ENCODE data around the gene LAMTOR4.

The LAMTOR4 gene

DNA sequence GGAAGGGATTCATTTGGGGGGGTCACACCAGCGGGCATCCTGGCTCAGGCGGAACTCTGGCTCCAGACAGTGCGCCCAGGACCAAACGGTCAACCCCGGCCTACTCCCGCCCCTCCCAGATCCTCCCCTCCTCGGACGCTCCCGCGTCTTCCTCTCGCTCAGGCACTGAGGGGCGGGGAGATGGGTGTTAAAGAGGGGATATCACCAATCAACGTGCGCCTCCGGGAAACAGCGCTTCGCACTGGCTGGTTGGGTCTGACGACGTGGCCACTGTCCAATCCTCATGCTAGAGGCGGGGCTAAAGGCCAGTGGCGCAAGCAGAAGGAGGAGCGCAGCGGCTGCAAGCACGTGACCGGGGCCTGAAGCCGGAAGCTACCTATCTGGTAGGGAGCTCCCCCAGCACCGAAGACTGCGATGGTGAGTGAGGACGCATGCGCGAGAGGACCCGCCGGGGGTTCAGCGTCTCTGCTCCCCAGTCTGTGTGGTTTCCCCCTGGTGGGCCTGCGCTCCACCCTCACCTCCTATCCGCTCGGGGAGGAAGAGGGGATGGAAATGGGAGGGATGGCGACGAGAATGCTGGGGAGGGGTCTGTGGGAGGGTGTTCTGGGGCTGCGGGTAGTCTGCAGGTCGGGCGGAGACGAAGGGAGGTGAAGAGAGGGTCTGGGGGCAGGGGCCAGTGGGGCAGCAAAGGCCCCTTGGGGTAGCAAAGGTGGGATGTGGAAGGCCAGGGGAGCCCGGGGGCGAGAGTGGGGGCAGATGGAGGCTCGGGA is at the start of gene LAMTOR4:
Gene LAMTOR4, plus strand, starts transcription at position 360 of the 770 bp plus-strand sequence. Its CDS starts 55 bp downstream, at position 415.
- peak; percentile 91 to 98 for DNase-seq (ENCODE audit: low read depth in 1 of 2, low spot score in 1 of 2)
- in situ Hi-C loops (cut with HindIII; ENCODE audit: low pct_unique_long_range_greater_than_20kb, low sequenced_read_pairs) = no loop called here
- TF ChIP-seq JUND (IDR thresholded peaks at IDR 0.05; ENCODE audit: low read depth) = no peak

GRCh38 chr7:100099452-100099851 is 49.3 kb upstream of the LAMTOR4 start:
- TF ChIP-seq JUND (IDR thresholded peaks at IDR 0.05; ENCODE audit: low read depth) = no peak
- in situ Hi-C loops (cut with HindIII; ENCODE audit: low pct_unique_long_range_greater_than_20kb, low sequenced_read_pairs) = no loop called here

DNA sequence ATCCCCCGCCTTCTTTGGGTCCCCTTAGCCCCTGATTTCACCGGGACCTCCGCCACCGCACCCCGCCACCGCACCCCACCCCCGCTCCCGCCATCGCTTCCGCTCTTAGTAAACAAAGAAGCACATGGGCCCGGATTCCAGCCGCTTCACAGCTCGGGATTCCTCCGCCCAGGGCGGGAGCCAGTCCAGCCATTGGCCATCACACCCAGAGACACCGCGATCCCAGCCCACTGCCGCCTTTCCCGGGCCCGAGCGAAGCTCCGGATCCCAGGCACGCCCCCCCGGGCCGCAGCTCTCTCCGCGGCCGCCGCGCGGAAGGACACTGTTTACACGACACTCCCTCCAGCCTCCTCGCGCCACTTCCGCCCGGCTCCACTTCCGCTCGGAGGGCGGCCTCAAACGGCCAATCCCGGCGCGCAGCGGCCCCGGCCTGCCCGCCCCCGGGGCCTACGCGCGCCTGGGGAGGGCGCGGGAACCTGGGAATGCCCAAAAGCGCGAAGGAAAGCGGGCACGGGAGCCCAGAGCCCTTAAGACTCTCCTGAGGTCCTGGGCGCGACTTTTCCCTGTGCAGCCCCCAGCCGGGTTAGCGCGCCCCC is 48.2 kb upstream of the LAMTOR4 start:
- DNase-seq (ENCODE audit: low read depth in 1 of 2, low spot score in 1 of 2) = peak; percentile 88 to 96
- in situ Hi-C loops (cut with HindIII; ENCODE audit: low pct_unique_long_range_greater_than_20kb, low sequenced_read_pairs) = no loop called here
- no peak for TF ChIP-seq JUND (IDR thresholded peaks at IDR 0.05; ENCODE audit: low read depth)

More at GRCh38 chr7:100099452-100099851, 49.3 kb upstream of the LAMTOR4 start:
- DNase-seq (ENCODE audit: low read depth in 1 of 2, low spot score in 1 of 2) = no peak

- in situ Hi-C loops (cut with HindIII; ENCODE audit: low pct_unique_long_range_greater_than_20kb, low sequenced_read_pairs) = no loop called here
- peak; percentile 92 to 99 for DNase-seq (ENCODE audit: low read depth in 1 of 2, low spot score in 1 of 2)
- no peak for TF ChIP-seq JUND (IDR thresholded peaks at IDR 0.05; ENCODE audit: low read depth)
Measured at GRCh38 chr7:100101016-100101862, 47.5 kb upstream of the LAMTOR4 start, which contains the start of the genes AP4M1 and MCM7. Gene AP4M1, plus strand, starts transcription at chr7:100101643. Its CDS starts 72 bp downstream, at chr7:100101715. Gene MCM7, minus strand, starts transcription at chr7:100101397. Its CDS starts 103 bp downstream, at chr7:100101294.

- in situ Hi-C loops (cut with HindIII; ENCODE audit: low pct_unique_long_range_greater_than_20kb, low sequenced_read_pairs) = no loop called here
- DNase-seq (ENCODE audit: low read depth in 1 of 2, low spot score in 1 of 2) = no peak
- TF ChIP-seq JUND (IDR thresholded peaks at IDR 0.05; ENCODE audit: low read depth) = no peak
Measured at GRCh38 chr7:100102950-100103840, 45.5 kb upstream of the LAMTOR4 start.

- no peak for DNase-seq (ENCODE audit: low read depth in 1 of 2, low spot score in 1 of 2)
- in situ Hi-C loops (cut with HindIII; ENCODE audit: low pct_unique_long_range_greater_than_20kb, low sequenced_read_pairs) = no loop called here
- TF ChIP-seq JUND (IDR thresholded peaks at IDR 0.05; ENCODE audit: low read depth) = no peak
Measured at GRCh38 chr7:100105534-100105933, 43.2 kb upstream of the LAMTOR4 start.

DNA sequence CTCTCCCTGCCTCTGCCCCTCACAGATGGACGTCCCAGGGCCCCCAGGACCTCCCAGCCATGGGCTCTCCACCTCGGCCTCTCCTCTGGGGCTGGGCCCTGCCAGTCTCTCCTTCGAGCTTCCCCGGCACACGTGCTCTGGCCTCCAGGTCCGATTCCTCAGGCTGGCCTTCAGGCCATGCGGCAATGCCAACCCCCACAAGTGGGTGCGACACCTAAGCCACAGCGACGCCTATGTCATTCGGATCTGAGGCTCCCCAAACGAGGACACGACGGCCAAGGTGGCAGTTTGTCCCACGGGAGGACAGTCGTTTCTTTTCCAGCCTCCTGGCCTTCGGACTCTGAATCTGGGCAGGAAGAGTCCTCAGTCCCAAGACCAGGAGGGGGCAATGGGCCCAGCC is 42.1 kb upstream of the LAMTOR4 start:
- DNase-seq (ENCODE audit: low read depth in 1 of 2, low spot score in 1 of 2) = no peak
- in situ Hi-C loops (cut with HindIII; ENCODE audit: low pct_unique_long_range_greater_than_20kb, low sequenced_read_pairs) = no loop called here
- TF ChIP-seq JUND (IDR thresholded peaks at IDR 0.05; ENCODE audit: low read depth) = no peak

DNA sequence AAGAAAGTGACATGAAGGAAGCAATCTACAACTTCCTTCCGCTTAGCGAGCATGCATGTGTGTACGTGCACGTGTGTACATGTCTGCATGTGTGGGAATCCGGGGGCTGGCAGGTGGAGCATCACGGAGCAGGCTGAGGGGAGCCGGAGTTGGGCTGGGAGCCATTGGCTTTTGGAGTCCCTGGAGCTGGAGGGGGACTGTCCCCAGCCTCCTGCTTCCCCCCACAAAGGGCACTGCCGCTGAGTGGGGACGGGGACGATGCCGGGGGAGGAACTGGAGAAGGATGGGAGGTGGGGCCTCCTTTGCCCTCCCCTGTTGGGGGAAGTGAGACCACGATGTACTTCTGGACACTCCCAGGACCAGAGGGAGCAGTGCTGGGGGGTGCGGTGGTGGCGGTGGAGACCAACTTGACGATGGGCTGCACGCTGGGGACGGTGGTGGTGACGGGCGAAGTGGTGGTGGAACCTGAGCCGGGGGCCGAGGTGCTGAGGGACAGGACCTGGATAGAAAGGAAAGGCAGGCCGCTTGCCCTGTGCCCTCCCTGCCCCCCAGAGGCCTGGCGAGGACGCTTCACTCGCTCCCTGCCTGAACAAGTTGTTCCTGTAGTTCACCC is 41.5 kb upstream of the LAMTOR4 start:
- in situ Hi-C loops (cut with HindIII; ENCODE audit: low pct_unique_long_range_greater_than_20kb, low sequenced_read_pairs) = no loop called here
- TF ChIP-seq JUND (IDR thresholded peaks at IDR 0.05; ENCODE audit: low read depth) = no peak
- DNase-seq (ENCODE audit: low read depth in 1 of 2, low spot score in 1 of 2) = no peak

DNA sequence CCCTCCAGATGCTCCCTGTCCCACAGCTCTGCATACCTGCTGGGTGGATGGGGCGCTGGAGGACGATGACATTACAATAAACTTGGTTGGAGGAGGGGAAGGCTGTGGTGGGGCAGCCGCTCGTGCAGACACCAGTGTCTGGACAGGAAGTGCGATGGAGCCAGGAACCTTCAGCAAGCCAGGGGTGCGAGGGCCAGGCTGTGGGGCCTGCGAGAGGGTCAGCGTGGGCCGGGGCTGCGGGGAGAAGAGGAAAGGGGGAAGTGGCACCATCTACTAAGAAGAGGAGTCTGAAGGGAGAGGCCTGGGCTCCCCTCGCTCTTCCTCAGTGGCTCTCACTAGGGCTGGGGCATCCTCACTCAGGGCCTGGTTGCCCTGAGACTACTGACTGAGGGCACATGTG is 40.8 kb upstream of the LAMTOR4 start:
- DNase-seq (ENCODE audit: low read depth in 1 of 2, low spot score in 1 of 2) = no peak
- in situ Hi-C loops (cut with HindIII; ENCODE audit: low pct_unique_long_range_greater_than_20kb, low sequenced_read_pairs) = no loop called here
- TF ChIP-seq JUND (IDR thresholded peaks at IDR 0.05; ENCODE audit: low read depth) = no peak

GRCh38 chr7:100109521-100110163 is 39.1 kb upstream of the LAMTOR4 start:
- in situ Hi-C loops (cut with HindIII; ENCODE audit: low pct_unique_long_range_greater_than_20kb, low sequenced_read_pairs) = no loop called here
- TF ChIP-seq JUND (IDR thresholded peaks at IDR 0.05; ENCODE audit: low read depth) = no peak
- no peak for DNase-seq (ENCODE audit: low read depth in 1 of 2, low spot score in 1 of 2)

GRCh38 chr7:100111156-100111555 is 37.6 kb upstream of the LAMTOR4 start:
- no peak for TF ChIP-seq JUND (IDR thresholded peaks at IDR 0.05; ENCODE audit: low read depth)
- in situ Hi-C loops (cut with HindIII; ENCODE audit: low pct_unique_long_range_greater_than_20kb, low sequenced_read_pairs) = no loop called here
- DNase-seq (ENCODE audit: low read depth in 1 of 2, low spot score in 1 of 2) = no peak

Data from T47D (cell line).